GM19240 (cell line): ENCODE measurements around the gene HS1BP3.

ENCODE experiments used
- DNase-seq: peaks from one replicate; pipeline ENCODE4 v3.0.0; 2011; ENCODE audit warnings: low spot score; ENCODE audit not compliant: insufficient read length

HS1BP3 gene

DNA sequence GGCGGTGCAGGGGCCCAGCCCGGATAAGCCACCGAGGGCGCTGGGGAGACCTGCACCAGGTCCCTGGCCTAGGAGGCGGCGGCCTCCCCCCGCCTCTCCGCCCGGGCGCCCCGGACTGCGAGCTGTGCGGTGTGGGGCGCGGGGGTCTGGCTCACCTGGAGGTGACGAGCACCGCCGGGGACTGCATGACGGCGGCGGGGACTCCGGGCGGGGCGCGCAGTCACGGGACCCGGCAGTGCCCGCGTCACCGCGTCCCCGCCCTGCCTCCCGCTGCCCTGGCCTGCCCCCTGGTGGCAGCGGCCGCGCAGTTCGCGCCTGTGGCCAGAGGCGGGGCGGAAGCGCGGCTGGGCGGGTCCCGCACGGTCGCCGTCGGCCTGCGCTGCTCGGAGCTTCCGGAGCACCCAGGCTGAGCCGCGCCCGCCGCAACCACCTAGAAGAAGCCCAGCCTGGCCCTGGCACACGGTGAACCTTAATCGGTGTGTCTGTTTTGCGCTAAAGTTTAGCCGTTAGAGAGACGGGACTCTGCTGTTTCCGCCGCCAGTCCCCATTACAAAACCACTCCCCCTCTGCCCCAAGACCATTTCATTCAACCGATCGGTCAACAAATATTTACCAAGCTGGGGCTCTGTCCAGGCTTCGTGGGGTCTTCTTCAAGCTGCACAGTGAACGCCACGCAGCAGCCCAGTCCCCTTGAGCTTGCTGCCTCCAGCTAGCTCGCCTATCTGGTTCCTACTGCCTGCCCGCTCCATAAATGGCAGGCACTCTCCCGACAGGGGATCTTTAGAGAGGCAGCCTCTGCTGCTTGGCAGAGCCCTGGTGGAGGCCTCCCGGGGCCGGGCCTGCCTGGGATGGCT, at the start of gene HS1BP3:
HS1BP3 (minus strand) TSS at position 222 of the 854 bp plus-strand sequence; CDS start at position 187, 35 bp downstream.
- DNase-seq: peak; percentile 93

DNA sequence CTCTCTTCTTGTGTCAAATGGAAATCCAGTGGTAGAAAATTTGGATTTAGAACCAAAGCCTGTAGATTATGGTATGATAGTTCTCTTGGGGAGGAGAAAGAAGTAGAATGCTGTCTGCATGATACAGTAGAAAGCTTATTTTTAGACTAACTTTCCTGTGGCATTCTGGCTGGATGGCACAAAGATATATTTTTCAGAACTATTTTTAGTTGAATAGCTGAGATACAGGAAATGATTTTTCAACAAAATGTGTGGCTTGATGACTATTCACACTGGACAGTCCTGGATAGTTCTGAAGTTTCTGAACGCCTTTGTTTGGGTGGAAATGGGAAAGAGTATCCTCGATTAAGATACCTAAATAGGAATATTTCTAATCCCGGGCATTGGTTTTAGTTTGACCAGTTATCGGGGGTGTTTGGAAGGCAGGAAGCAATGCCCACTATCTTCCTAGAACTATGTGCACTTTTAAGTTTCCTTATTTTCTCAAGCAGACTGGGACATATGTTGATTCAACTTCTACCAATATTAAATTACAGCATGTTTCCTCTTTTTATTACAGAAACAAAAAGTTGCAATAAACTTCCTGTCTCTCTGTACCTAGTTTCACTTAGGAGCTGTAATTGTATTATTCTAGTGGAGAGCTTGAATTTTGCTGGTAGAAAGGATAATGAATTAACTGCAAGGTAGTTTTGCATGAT, 48.2 kb upstream of the HS1BP3 start:
- no peak for DNase-seq

DNA sequence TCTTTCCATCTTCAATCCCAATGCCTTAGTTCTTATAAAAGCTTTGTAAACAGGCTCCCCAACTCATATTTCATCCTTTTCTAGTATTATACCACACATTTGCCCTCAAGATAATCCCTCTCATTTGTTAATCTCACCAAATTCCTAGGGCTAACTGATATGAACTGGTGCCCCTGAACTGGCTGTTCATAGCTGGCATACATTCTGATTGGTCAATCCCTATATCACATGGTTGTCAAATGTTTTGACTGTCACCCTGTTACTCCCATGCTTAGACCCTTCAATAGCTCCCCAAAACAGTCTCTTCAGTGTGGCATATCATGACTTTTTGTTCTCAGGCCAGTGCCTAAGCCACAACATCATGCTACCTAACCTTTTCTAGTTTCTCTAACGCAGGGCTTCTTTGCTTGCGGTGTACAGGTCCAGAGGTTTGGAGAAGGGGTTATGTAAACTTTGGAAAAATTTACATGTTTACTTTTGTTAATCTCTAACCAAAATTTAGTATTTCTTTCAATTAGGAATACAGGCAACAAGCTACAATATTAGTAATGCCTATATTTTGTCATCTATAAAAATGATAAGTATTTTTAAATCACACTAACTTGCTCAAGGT, 46.5 kb upstream of the HS1BP3 start:
- no peak for DNase-seq

- no peak for DNase-seq
These were observed 45.5 kb upstream of the HS1BP3 start for GRCh38 chr2:20696366-20696765.

- DNase-seq: no peak
These were observed 42.4 kb upstream of the HS1BP3 start for GRCh38 chr2:20693317-20693716.

GRCh38 chr2:20692081-20692480, 41.2 kb upstream of the HS1BP3 start:
- no peak for DNase-seq

DNA sequence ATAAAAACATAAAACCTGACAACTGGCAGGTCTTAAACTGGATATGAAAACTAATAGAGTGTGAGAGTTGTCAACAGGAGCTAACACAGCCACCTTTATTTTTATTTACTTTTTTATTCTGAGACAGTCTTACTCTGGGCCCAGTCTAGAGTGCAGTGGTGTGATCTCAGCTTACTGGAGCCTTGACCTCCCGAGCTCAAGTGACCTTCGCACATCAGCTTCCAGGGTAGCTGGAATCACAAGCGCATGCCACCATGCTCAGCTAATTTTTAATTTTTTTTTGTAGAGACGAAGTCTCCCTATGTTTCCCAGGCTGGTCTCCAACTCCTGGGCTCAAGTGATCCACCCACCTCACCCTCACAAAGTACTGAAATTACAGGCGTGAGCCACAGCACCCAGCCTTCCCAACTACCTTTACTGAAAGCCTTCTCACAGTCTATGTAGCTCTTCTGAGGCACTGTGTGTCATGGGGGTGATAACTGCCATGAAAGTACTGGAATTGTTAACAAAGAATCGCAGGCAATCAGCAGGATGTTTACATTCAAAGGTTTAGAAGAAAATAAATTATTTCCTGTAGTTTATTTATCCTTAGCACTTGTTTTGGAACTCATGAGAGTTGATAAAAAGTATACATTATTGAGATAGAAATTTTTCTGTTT, 40.3 kb upstream of the HS1BP3 start:
- no peak for DNase-seq

GRCh38 chr2:20689428-20690264, 38.7 kb upstream of the HS1BP3 start:
- DNase-seq: no peak

GRCh38 chr2:20687260-20687832, 36.4 kb upstream of the HS1BP3 start:
- DNase-seq: no peak

- DNase-seq: no peak
These were observed 33.7 kb upstream of the HS1BP3 start for GRCh38 chr2:20684581-20685063.

- DNase-seq: no peak
These were observed 31.4 kb upstream of the HS1BP3 start for GRCh38 chr2:20682167-20682920.

GRCh38 chr2:20680744-20681375, 30.0 kb upstream of the HS1BP3 start:
- no peak for DNase-seq

GRCh38 chr2:20678780-20679179, 27.9 kb upstream of the HS1BP3 start:
- no peak for DNase-seq

- no peak for DNase-seq
These were observed 27.1 kb upstream of the HS1BP3 start for GRCh38 chr2:20678086-20678395.

DNA sequence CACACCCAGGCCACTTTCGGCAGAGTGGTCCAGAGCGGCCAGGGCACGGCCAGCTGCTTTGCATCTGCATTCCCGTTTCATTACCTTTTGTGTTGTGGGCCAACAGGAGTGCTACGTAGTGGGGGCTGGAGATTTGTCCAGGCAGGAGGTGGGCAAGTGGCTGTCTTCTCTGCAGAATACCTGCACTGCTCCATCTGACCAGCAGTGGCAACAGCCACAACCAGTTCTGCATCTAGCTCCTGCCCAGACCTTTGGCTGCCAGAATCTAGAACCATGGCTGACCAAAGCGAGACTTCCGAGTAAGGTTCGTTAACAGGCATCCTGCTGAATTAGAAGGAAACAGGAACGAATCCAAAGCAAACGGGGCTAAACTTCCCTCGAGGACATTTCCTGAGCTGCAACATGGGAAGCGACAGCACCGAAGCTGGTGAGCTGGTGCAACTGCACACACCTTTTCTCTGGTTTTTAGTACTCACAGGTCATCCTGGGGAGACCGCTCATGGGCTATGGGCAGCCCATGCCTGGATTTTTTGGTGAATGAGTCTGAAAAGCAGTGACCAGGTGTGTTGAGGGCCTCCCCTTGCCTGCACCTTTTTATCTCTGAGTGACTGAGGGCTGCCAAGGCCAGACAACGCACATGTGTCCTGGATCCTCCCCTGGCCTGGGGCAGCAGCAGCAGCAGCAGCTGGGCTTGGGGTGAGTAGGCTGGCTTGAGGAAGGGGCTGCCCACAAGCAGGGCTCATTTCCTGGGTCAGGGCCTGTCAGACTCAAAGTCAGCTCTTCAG, 26.6 kb upstream of the HS1BP3 start:
- no peak for DNase-seq

GRCh38 chr2:20676353-20677215, 25.7 kb upstream of the HS1BP3 start:
- DNase-seq: peak; percentile 66

GRCh38 chr2:20675701-20676352, 24.9 kb upstream of the HS1BP3 start:
- DNase-seq: peak; percentile 81
